ENCODE data around the gene SDK1. TPM values are rescaled to one million over a fixed set of nuclear protein-coding genes. Genes with fewer than 3 reads are reported as not detected.

Gene SDK1
- polyA plus RNA-seq, 2 of the 4 experiments (the other 2 are of a cell fraction), result 0.12 to 0.28 TPM

- 18% methylated on average over 13 of the region's 14 CpGs for WGBS (ENCODE audit: missing lambda C conversion rate)
- peak overlapping the region; percentile 28; the same call in 2 of the 3 replicates for H3K4me2 ChIP-seq
- no peak for TF ChIP-seq NPAS2 (CRISPR knock-in tag; IDR thresholded peaks at IDR 0.05; ENCODE audit: borderline replicate concordance)
- TF ChIP-seq KDM1A (IDR thresholded peaks at IDR 0.05; ENCODE audit: low read depth), result no peak
- no peak for TF ChIP-seq CHD2 (IDR thresholded peaks at IDR 0.05; ENCODE audit: low read length, partially characterized antibody)
- TF ChIP-seq NR3C1 (IDR thresholded peaks at IDR 0.05), result no peak
- TF ChIP-seq, protein P1, sequence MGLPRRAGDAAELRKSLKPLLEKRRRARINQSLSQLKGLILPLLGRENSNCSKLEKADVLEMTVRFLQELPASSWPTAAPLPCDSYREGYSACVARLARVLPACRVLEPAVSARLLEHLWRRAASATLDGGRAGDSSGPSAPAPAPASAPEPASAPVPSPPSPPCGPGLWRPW (IDR thresholded peaks at IDR 0.05), result no peak
- TF ChIP-seq HOXA7 (CRISPR knock-in tag; IDR thresholded peaks at IDR 0.05), result no peak
- TF ChIP-seq ZC3H11A (IDR thresholded peaks at IDR 0.05), result no peak
- TF ChIP-seq TP53 (CRISPR knock-in tag; IDR thresholded peaks at IDR 0.05), result no peak
- TF ChIP-seq GATA3 (IDR thresholded peaks at IDR 0.05; ENCODE audit: borderline replicate concordance), result no peak
- TF ChIP-seq E2F6 (IDR thresholded peaks at IDR 0.05; ENCODE audit: borderline replicate concordance, low read depth), result no peak
- TF ChIP-seq, protein P2, sequence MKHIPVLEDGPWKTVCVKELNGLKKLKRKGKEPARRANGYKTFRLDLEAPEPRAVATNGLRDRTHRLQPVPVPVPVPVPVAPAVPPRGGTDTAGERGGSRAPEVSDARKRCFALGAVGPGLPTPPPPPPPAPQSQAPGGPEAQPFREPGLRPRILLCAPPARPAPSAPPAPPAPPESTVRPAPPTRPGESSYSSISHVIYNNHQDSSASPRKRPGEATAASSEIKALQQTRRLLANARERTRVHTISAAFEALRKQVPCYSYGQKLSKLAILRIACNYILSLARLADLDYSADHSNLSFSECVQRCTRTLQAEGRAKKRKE (CRISPR knock-in tag; IDR thresholded peaks at IDR 0.05; ENCODE audit: low read depth), result no peak
- no peak for TF ChIP-seq EP300 (IDR thresholded peaks at IDR 0.05)
- no peak for TF ChIP-seq HMGXB4 (CRISPR knock-in tag; IDR thresholded peaks at IDR 0.05; ENCODE audit: borderline replicate concordance)
- no peak for TF ChIP-seq TFCP2L1 (CRISPR knock-in tag; IDR thresholded peaks at IDR 0.05)
- no peak for TF ChIP-seq HOXB13 (CRISPR knock-in tag; IDR thresholded peaks at IDR 0.05; ENCODE audit: low read depth)
- TF ChIP-seq JUN (IDR thresholded peaks at IDR 0.05), result no peak
- TF ChIP-seq FOSB (CRISPR knock-in tag; IDR thresholded peaks at IDR 0.05), result no peak
- TF ChIP-seq EHMT2 (IDR thresholded peaks at IDR 0.05; ENCODE audit: low read depth), result no peak
- no peak for TF ChIP-seq SMC3 (IDR thresholded peaks at IDR 0.05)
- CTCF ChIA-PET, result interaction anchor here (0.6 to 0.9 kb wide), 3 partner anchors 13 to 79 kb away, joined by 3 read pairs; no protein-coding TSS in a partner anchor
- FAIRE-seq (no peak), ATAC-seq (peak; percentile 62 to 68; a peak in 4 of 6 replicates), DNase-seq (ENCODE audit: low read depth in 1 of 2, low spot score in 1 of 2) (peak; percentile 11 to 43)
- H3K4me3 ChIP-seq, result no peak overlapping the region
- POLR2A ChIA-PET, result no interaction called here
- peaks cover 10% of the 10 kb centered on the region; the same call in 1 of the 3 replicates for H3K4me1 ChIP-seq
- peak overlapping the region in 1 of 2 experiments; percentile 39; a peak in 2 of 6 replicates for H3K27ac ChIP-seq
- H3K9me3 ChIP-seq, result no peaks in the 10 kb centered on the region
Observed at GRCh38 chr7:3955751-3956696, 655.0 kb downstream of the SDK1 start.

DNA sequence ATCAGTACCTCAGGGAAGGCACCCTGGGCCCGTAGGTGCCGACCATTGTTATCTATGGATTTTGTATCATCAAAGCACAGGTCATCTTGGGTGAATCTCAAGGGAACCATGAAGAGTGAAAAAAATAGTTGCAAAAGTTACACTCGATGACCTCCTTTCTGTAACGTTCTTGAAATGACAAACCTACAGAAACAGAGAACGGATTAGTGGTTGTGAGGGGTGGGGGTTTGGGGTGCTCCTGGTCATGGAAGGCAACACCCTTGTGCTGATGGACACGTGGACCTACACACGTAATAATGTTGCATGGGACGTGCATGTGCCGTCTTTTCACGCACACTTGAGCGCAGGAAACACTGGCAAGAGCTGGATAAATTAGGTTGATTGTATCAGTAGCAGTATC lies 655.9 kb downstream of the SDK1 start:
- CTCF ChIA-PET, result no interaction called here
- Histone ChIP-seq H3K27ac (no peak overlapping the region), H3K9me3 (no peaks in the 10 kb centered on the region), H3K4me3 (no peak overlapping the region), H3K4me1 (peaks cover 10% of the 10 kb centered on the region; the same call in 1 of the 3 replicates), H3K4me2 (no peak overlapping the region)
- ATAC-seq, result no peak
- POLR2A ChIA-PET, result no interaction called here
- no peak for DNase-seq (ENCODE audit: low read depth in 1 of 2, low spot score in 1 of 2)
- WGBS (ENCODE audit: missing lambda C conversion rate), result 31% methylated on average over 11 of the region's 11 CpGs
- FAIRE-seq, result no peak
- TF ChIP-seq CHD4 (IDR thresholded peaks at IDR 0.05; ENCODE audit: borderline replicate concordance), result no peak
- TF ChIP-seq HOXA7 (CRISPR knock-in tag; IDR thresholded peaks at IDR 0.05), result no peak
- no peak for TF ChIP-seq CBX8 (IDR thresholded peaks at IDR 0.05)
- TF ChIP-seq CTCF (IDR thresholded peaks at IDR 0.05), result no peak
- no peak for TF ChIP-seq RCOR1 (IDR thresholded peaks at IDR 0.05; ENCODE audit: low read depth, low read length)
- TF ChIP-seq MYC (IDR thresholded peaks at IDR 0.05; ENCODE audit: borderline replicate concordance, low read length), result no peak
- TF ChIP-seq SMC3 (IDR thresholded peaks at IDR 0.05), result no peak
- TF ChIP-seq KDM5A (IDR thresholded peaks at IDR 0.05), result no peak
- TF ChIP-seq MAZ (IDR thresholded peaks at IDR 0.05; ENCODE audit: borderline replicate concordance, low read depth, low read length), result no peak
- TF ChIP-seq, protein P1 (IDR thresholded peaks at IDR 0.05), result no peak
- TF ChIP-seq NPAS2 (CRISPR knock-in tag; IDR thresholded peaks at IDR 0.05; ENCODE audit: borderline replicate concordance), result no peak
- no peak for TF ChIP-seq TFCP2L1 (CRISPR knock-in tag; IDR thresholded peaks at IDR 0.05)
- TF ChIP-seq, protein P3, sequence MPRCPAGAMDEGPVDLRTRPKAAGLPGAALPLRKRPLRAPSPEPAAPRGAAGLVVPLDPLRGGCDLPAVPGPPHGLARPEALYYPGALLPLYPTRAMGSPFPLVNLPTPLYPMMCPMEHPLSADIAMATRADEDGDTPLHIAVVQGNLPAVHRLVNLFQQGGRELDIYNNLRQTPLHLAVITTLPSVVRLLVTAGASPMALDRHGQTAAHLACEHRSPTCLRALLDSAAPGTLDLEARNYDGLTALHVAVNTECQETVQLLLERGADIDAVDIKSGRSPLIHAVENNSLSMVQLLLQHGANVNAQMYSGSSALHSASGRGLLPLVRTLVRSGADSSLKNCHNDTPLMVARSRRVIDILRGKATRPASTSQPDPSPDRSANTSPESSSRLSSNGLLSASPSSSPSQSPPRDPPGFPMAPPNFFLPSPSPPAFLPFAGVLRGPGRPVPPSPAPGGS (IDR thresholded peaks at IDR 0.05), result no peak
- no peak for TF ChIP-seq RAD21 (conservative IDR thresholded peaks at IDR 0.05 in 1 of 2, IDR thresholded peaks at IDR 0.05 in 1 of 2)
- no peak for TF ChIP-seq EHMT2 (IDR thresholded peaks at IDR 0.05; ENCODE audit: low read depth)

Measured in A549 (cell line).